GM19468 (cell line): Measurements from ENCODE around the gene TMEM59.
"Not testable (repeated sequence)": the region's sequence is repeated elsewhere in the genome, so short reads cannot be mapped to it uniquely, and the experiment has no call there.

ENCODE experiments used
- ATAC-seq: cut with Tn5 transposase; IDR thresholded peaks from one replicate; pipeline ENCODE4 v1.9.1; 2021; ENCODE audit warnings: mild to moderate bottlenecking, moderate library complexity, moderate number of reproducible peaks; ENCODE audit not compliant: unreplicated experiment; ENCODE audit errors: extremely low read depth

Gene TMEM59

GRCh38 chr1:54053745-54054437, 887 bp upstream of the TMEM59 start:
- no peak for ATAC-seq

GRCh38 chr1:54052431-54052933, 522 bp downstream of the TMEM59 start:
- no peak for ATAC-seq

GRCh38 chr1:54051933-54052430, 1.0 kb downstream of the TMEM59 start:
- no peak for ATAC-seq

GRCh38 chr1:54050435-54050834, 2.6 kb downstream of the TMEM59 start:
- not testable (repeated sequence) for ATAC-seq

GRCh38 chr1:54047384-54048305, 5.4 kb downstream of the TMEM59 start:
- no peak for ATAC-seq

- ATAC-seq: no peak
Measured at GRCh38 chr1:54046671-54047383, 6.2 kb downstream of the TMEM59 start.

- no peak for ATAC-seq
Measured at GRCh38 chr1:54045496-54045895, 7.5 kb downstream of the TMEM59 start.

GRCh38 chr1:54041806-54042205, 11.2 kb downstream of the TMEM59 start:
- no peak for ATAC-seq

GRCh38 chr1:54037476-54037875, 15.5 kb downstream of the TMEM59 start:
- ATAC-seq: no peak

GRCh38 chr1:54028306-54029251, 24.4 kb downstream of the TMEM59 start:
- no peak for ATAC-seq

GRCh38 chr1:54027848-54028247, 25.2 kb downstream of the TMEM59 start:
- no peak for ATAC-seq

GRCh38 chr1:54024811-54025210, 28.2 kb downstream of the TMEM59 start:
- ATAC-seq: not testable (repeated sequence)

GRCh38 chr1:54024358-54024757, 28.6 kb downstream of the TMEM59 start:
- ATAC-seq: no peak

GRCh38 chr1:54019562-54020176, 33.3 kb downstream of the TMEM59 start:
- ATAC-seq: not testable (repeated sequence)

GRCh38 chr1:54018635-54019034, 34.4 kb downstream of the TMEM59 start:
- ATAC-seq: no peak

GRCh38 chr1:54017979-54018378, 35.0 kb downstream of the TMEM59 start, which contains the start of gene LDLRAD1:
Gene LDLRAD1 (minus strand): TSS chr1:54018186. CDS start chr1:54018112, 74 bp downstream.
- no peak for ATAC-seq

- no peak for ATAC-seq
Measured at GRCh38 chr1:54016343-54017282, 36.4 kb downstream of the TMEM59 start.
